ENCODE measurements around the gene CAMK1D. TPM values are rescaled to one million over a fixed set of nuclear protein-coding genes. Genes with fewer than 3 reads are reported as not detected.

Gene CAMK1D
- total and polyA plus RNA-seq, 2 donors: 11.2 to 14.6 TPM

GRCh38 chr10:12420530-12421120 lies 71.3 kb downstream of the CAMK1D start:
- Histone ChIP-seq H3K27ac (ENCODE audit: low read depth in 1 of 2, low read length in 1 of 2) (no peak overlapping the region), H3K4me1 (ENCODE audit: control insufficient read depth in 2 of 2, insufficient read depth in 2 of 2, low read length in 2 of 2) (peaks cover 16 to 43% of the 10 kb centered on the region in 2 donors), H3K4me3 (ENCODE audit: low read length in 2 of 2) (no peak overlapping the region), H3K36me3 (ENCODE audit: control insufficient read depth in 2 of 2, insufficient read depth in 2 of 2, low read length in 1 of 2) (peaks cover 0 to 6% of the 10 kb centered on the region in 2 donors), H3K9me3 (ENCODE audit: control insufficient read depth in 2 of 2, insufficient read depth in 1 of 2, low read length in 1 of 2) (no peaks in the 10 kb centered on the region), H3K27me3 (ENCODE audit: control insufficient read depth in 2 of 2, insufficient read depth in 1 of 2, low read length in 1 of 2) (no peaks in the 10 kb centered on the region)
- peak in 4 of 9 donors; percentile 45 to 73 (median 58) for DNase-seq (ENCODE audit: low read depth in 6 of 9, low spot score in 9 of 9)
- 65% methylated on average over 7 of the region's 7 CpGs for WGBS

GRCh38 chr10:12422189-12422588 lies 72.8 kb downstream of the CAMK1D start:
- Histone ChIP-seq H3K4me1 (ENCODE audit: control insufficient read depth in 2 of 2, insufficient read depth in 2 of 2, low read length in 2 of 2) (peaks cover 16 to 39% of the 10 kb centered on the region in 2 donors), H3K27ac (ENCODE audit: low read depth in 1 of 2, low read length in 1 of 2) (peak overlapping the region in 1 of 2 donors; percentile 28), H3K9me3 (ENCODE audit: control insufficient read depth in 2 of 2, insufficient read depth in 1 of 2, low read length in 1 of 2) (no peaks in the 10 kb centered on the region), H3K4me3 (ENCODE audit: low read length in 2 of 2) (no peak overlapping the region), H3K36me3 (ENCODE audit: control insufficient read depth in 2 of 2, insufficient read depth in 2 of 2, low read length in 1 of 2) (peaks cover 0 to 6% of the 10 kb centered on the region in 2 donors), H3K27me3 (ENCODE audit: control insufficient read depth in 2 of 2, insufficient read depth in 1 of 2, low read length in 1 of 2) (no peaks in the 10 kb centered on the region)
- WGBS: 95% methylated on average over 10 of the region's 10 CpGs
- no peak for DNase-seq (ENCODE audit: low read depth in 6 of 9, low spot score in 9 of 9)

DNA sequence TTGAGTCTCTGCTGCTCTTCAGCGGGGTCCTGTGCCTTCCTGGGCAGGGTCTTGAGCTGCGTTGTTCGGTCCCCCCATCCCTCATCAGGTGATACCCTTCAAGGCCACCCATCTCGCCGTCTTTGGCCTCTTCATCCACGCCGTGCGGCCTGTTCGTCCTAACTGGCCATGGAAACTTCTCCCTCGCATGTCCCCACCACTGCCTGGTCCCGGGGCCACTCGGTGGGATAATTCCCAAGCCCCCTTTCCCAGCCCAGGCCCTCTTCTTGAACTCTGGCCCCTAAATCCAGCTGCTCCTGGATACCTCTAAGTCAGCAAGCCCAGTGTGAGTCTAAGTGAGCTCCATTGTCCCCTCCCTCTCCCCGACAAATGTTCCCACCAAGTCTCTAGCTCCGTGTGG lies 74.5 kb downstream of the CAMK1D start:
- DNase-seq (ENCODE audit: low read depth in 6 of 9, low spot score in 9 of 9): no peak
- Histone ChIP-seq H3K27me3 (ENCODE audit: control insufficient read depth in 2 of 2, insufficient read depth in 1 of 2, low read length in 1 of 2) (no peaks in the 10 kb centered on the region), H3K36me3 (ENCODE audit: control insufficient read depth in 2 of 2, insufficient read depth in 2 of 2, low read length in 1 of 2) (peaks cover 0 to 6% of the 10 kb centered on the region in 2 donors), H3K4me1 (ENCODE audit: control insufficient read depth in 2 of 2, insufficient read depth in 2 of 2, low read length in 2 of 2) (peaks cover 15 to 37% of the 10 kb centered on the region in 2 donors), H3K4me3 (ENCODE audit: low read length in 2 of 2) (no peak overlapping the region), H3K9me3 (ENCODE audit: control insufficient read depth in 2 of 2, insufficient read depth in 1 of 2, low read length in 1 of 2) (no peaks in the 10 kb centered on the region), H3K27ac (ENCODE audit: low read depth in 1 of 2, low read length in 1 of 2) (no peak overlapping the region)
- WGBS: 98% methylated on average over 14 of the region's 14 CpGs

- H3K27me3 ChIP-seq (ENCODE audit: control insufficient read depth in 2 of 2, insufficient read depth in 1 of 2, low read length in 1 of 2): no peaks in the 10 kb centered on the region
- DNase-seq (ENCODE audit: low read depth in 6 of 9, low spot score in 9 of 9): no peak
- WGBS: 99% methylated on average over 8 of the region's 8 CpGs
- H3K4me3 ChIP-seq (ENCODE audit: low read length in 2 of 2): no peak overlapping the region
- peaks cover 13 to 36% of the 10 kb centered on the region in 2 donors for H3K4me1 ChIP-seq (ENCODE audit: control insufficient read depth in 2 of 2, insufficient read depth in 2 of 2, low read length in 2 of 2)
- H3K27ac ChIP-seq (ENCODE audit: low read depth in 1 of 2, low read length in 1 of 2): no peak overlapping the region
- no peaks in the 10 kb centered on the region for H3K9me3 ChIP-seq (ENCODE audit: control insufficient read depth in 2 of 2, insufficient read depth in 1 of 2, low read length in 1 of 2)
- H3K36me3 ChIP-seq (ENCODE audit: control insufficient read depth in 2 of 2, insufficient read depth in 2 of 2, low read length in 1 of 2): peaks cover 0 to 6% of the 10 kb centered on the region in 2 donors
These were observed 77.9 kb downstream of the CAMK1D start for GRCh38 chr10:12427276-12427675.

DNA sequence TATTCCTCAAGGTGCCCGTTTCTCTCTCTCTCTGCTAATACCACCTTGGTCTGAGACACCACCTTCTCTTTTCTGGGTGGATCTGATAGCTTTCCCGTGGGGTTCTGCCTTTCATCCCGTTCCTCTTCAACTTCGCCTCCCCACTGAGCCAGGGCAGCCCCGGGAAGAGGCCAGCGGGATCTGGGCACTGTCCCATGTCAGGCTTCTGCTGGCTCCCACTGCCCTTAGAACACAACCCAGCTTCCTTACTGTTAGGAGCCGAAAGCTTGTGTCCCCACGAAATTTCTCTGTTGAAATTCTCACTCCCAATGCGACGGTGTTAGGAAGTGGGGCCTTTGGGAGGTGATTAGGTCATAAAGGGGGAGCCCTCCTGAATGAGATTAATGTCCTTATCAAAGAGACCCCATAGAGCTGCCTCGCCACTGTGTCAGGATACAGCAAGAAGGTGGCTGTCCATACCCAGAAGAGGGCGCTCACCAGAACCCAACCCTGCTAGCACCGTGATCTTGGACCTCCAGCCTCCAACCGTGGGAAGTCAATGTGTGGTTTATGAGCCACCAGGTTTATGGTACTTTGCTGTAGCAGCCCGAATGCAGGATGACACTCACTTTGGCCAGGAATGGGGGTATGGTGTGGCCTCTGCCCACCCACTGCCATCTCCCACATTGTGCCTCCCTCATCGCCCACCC lies 79.2 kb downstream of the CAMK1D start:
- no peak overlapping the region for H3K4me3 ChIP-seq (ENCODE audit: low read length in 2 of 2)
- no peak for DNase-seq (ENCODE audit: low read depth in 6 of 9, low spot score in 9 of 9)
- WGBS: 96% methylated on average over 16 of the region's 16 CpGs
- H3K4me1 ChIP-seq (ENCODE audit: control insufficient read depth in 2 of 2, insufficient read depth in 2 of 2, low read length in 2 of 2): peaks cover 13 to 42% of the 10 kb centered on the region in 2 donors
- H3K9me3 ChIP-seq (ENCODE audit: control insufficient read depth in 2 of 2, insufficient read depth in 1 of 2, low read length in 1 of 2): no peaks in the 10 kb centered on the region
- H3K36me3 ChIP-seq (ENCODE audit: control insufficient read depth in 2 of 2, insufficient read depth in 2 of 2, low read length in 1 of 2): peaks cover 0 to 6% of the 10 kb centered on the region in 2 donors
- H3K27ac ChIP-seq (ENCODE audit: low read depth in 1 of 2, low read length in 1 of 2): no peak overlapping the region
- H3K27me3 ChIP-seq (ENCODE audit: control insufficient read depth in 2 of 2, insufficient read depth in 1 of 2, low read length in 1 of 2): no peaks in the 10 kb centered on the region

- 88% methylated on average over 11 of the region's 11 CpGs for WGBS
- Histone ChIP-seq H3K27me3 (ENCODE audit: control insufficient read depth in 2 of 2, insufficient read depth in 1 of 2, low read length in 1 of 2) (no peaks in the 10 kb centered on the region), H3K27ac (ENCODE audit: low read depth in 1 of 2, low read length in 1 of 2) (no peak overlapping the region), H3K4me1 (ENCODE audit: control insufficient read depth in 2 of 2, insufficient read depth in 2 of 2, low read length in 2 of 2) (peaks cover 13 to 44% of the 10 kb centered on the region in 2 donors), H3K36me3 (ENCODE audit: control insufficient read depth in 2 of 2, insufficient read depth in 2 of 2, low read length in 1 of 2) (no peaks in the 10 kb centered on the region), H3K4me3 (ENCODE audit: low read length in 2 of 2) (no peak overlapping the region), H3K9me3 (ENCODE audit: control insufficient read depth in 2 of 2, insufficient read depth in 1 of 2, low read length in 1 of 2) (no peaks in the 10 kb centered on the region)
- DNase-seq (ENCODE audit: low read depth in 6 of 9, low spot score in 9 of 9): no peak
These were observed 81.1 kb downstream of the CAMK1D start for GRCh38 chr10:12430406-12430982.

GRCh38 chr10:12431151-12432101 lies 82.1 kb downstream of the CAMK1D start:
- Histone ChIP-seq H3K9me3 (ENCODE audit: control insufficient read depth in 2 of 2, insufficient read depth in 1 of 2, low read length in 1 of 2) (no peaks in the 10 kb centered on the region), H3K4me3 (ENCODE audit: low read length in 2 of 2) (no peak overlapping the region), H3K36me3 (ENCODE audit: control insufficient read depth in 2 of 2, insufficient read depth in 2 of 2, low read length in 1 of 2) (no peaks in the 10 kb centered on the region), H3K27ac (ENCODE audit: low read depth in 1 of 2, low read length in 1 of 2) (peak overlapping the region in 1 of 2 donors; percentile 24), H3K27me3 (ENCODE audit: control insufficient read depth in 2 of 2, insufficient read depth in 1 of 2, low read length in 1 of 2) (no peaks in the 10 kb centered on the region), H3K4me1 (ENCODE audit: control insufficient read depth in 2 of 2, insufficient read depth in 2 of 2, low read length in 2 of 2) (peaks cover 13 to 43% of the 10 kb centered on the region in 2 donors)
- WGBS: 87% methylated on average over 18 of the region's 18 CpGs
- DNase-seq (ENCODE audit: low read depth in 6 of 9, low spot score in 9 of 9): peak in 5 of 9 donors; percentile 32 to 76 (median 61)

- Histone ChIP-seq H3K4me3 (ENCODE audit: low read length in 2 of 2) (no peak overlapping the region), H3K27ac (ENCODE audit: low read depth in 1 of 2, low read length in 1 of 2) (no peak overlapping the region), H3K27me3 (ENCODE audit: control insufficient read depth in 2 of 2, insufficient read depth in 1 of 2, low read length in 1 of 2) (no peaks in the 10 kb centered on the region), H3K4me1 (ENCODE audit: control insufficient read depth in 2 of 2, insufficient read depth in 2 of 2, low read length in 2 of 2) (peaks cover 13 to 42% of the 10 kb centered on the region in 2 donors), H3K36me3 (ENCODE audit: control insufficient read depth in 2 of 2, insufficient read depth in 2 of 2, low read length in 1 of 2) (no peaks in the 10 kb centered on the region), H3K9me3 (ENCODE audit: control insufficient read depth in 2 of 2, insufficient read depth in 1 of 2, low read length in 1 of 2) (no peaks in the 10 kb centered on the region)
- no peak for DNase-seq (ENCODE audit: low read depth in 6 of 9, low spot score in 9 of 9)
- 97% methylated on average over 13 of the region's 13 CpGs for WGBS
These were observed 83.2 kb downstream of the CAMK1D start for GRCh38 chr10:12432402-12433189.

Data from thymus (tissue), 11 donors.